Neural cell (in vitro differentiated cells): ENCODE data around the gene ABCB8.

Experiments
- CTCF ChIP-seq: fragments of 450-650 bp; IDR thresholded peaks from 2 replicates; pipeline ENCODE4 v1.5.1; 2014; ENCODE audit warnings: antibody characterized with exemption, mild to moderate bottlenecking, moderate library complexity; ENCODE audit not compliant: poor library complexity, severe bottlenecking
- EP300 ChIP-seq: fragments of 450-650 bp; conservative IDR thresholded peaks from 2 replicates; pipeline ENCODE4 v1.6.1; 2014; ENCODE audit warnings: antibody characterized with exemption, mild to moderate bottlenecking, moderate library complexity; ENCODE audit not compliant: poor library complexity, severe bottlenecking
- EZH2 ChIP-seq: fragments of 200-600, 300-800 bp; shearing (Covaris generic), sonication (generic); IDR thresholded peaks from 2 replicates; pipeline ENCODE4 v1.6.1; 2014; ENCODE audit warnings: antibody characterized with exemption, low read length, borderline replicate concordance, mild to moderate bottlenecking; ENCODE audit not compliant: insufficient read depth, poor library complexity, severe bottlenecking
- MXI1 ChIP-seq: fragments of 450-650 bp; conservative IDR thresholded peaks from 2 replicates; pipeline ENCODE4 v1.6.1; 2014; ENCODE audit warnings: antibody characterized with exemption, mild to moderate bottlenecking; ENCODE audit not compliant: poor library complexity, severe bottlenecking
- POLR2AphosphoS5 ChIP-seq: IDR thresholded peaks from 2 replicates; pipeline ENCODE4 v1.6.1; 2012
- RAD21 ChIP-seq: fragments of 450-650 bp; conservative IDR thresholded peaks from 2 replicates; pipeline ENCODE4 v1.6.1; 2014; ENCODE audit warnings: antibody characterized with exemption, mild to moderate bottlenecking, moderate library complexity
- SMC3 ChIP-seq: fragments of 450-650 bp; conservative IDR thresholded peaks from 2 replicates; pipeline ENCODE4 v1.6.1; 2014; ENCODE audit warnings: antibody characterized with exemption, mild to moderate bottlenecking, moderate library complexity; ENCODE audit not compliant: poor library complexity
- TF ChIP-seq, protein P1 (sequence below): IDR thresholded peaks from 2 replicates; pipeline ENCODE4 v1.6.1; 2012; ENCODE audit warnings: borderline replicate concordance

GRCh38 chr7:151070574-151070960 lies 42.3 kb downstream of the ABCB8 start:
- TF ChIP-seq CTCF (no peak), EP300 (no peak), RAD21 (no peak), SMC3 (no peak), POLR2AphosphoS5 (no peak), MXI1 (no peak), EZH2 (no peak)
- TF ChIP-seq, protein P1, sequence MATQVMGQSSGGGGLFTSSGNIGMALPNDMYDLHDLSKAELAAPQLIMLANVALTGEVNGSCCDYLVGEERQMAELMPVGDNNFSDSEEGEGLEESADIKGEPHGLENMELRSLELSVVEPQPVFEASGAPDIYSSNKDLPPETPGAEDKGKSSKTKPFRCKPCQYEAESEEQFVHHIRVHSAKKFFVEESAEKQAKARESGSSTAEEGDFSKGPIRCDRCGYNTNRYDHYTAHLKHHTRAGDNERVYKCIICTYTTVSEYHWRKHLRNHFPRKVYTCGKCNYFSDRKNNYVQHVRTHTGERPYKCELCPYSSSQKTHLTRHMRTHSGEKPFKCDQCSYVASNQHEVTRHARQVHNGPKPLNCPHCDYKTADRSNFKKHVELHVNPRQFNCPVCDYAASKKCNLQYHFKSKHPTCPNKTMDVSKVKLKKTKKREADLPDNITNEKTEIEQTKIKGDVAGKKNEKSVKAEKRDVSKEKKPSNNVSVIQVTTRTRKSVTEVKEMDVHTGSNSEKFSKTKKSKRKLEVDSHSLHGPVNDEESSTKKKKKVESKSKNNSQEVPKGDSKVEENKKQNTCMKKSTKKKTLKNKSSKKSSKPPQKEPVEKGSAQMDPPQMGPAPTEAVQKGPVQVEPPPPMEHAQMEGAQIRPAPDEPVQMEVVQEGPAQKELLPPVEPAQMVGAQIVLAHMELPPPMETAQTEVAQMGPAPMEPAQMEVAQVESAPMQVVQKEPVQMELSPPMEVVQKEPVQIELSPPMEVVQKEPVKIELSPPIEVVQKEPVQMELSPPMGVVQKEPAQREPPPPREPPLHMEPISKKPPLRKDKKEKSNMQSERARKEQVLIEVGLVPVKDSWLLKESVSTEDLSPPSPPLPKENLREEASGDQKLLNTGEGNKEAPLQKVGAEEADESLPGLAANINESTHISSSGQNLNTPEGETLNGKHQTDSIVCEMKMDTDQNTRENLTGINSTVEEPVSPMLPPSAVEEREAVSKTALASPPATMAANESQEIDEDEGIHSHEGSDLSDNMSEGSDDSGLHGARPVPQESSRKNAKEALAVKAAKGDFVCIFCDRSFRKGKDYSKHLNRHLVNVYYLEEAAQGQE = no peak
